Spleen (tissue), 11 donors: ENCODE data around the gene PBRM1. TPM values are rescaled to one million over a fixed set of nuclear protein-coding genes. Genes with fewer than 3 reads are reported as not detected.
A peak's percentile ranks its signal among the peaks of the same experiment; 100 is the strongest.

ENCODE experiments used
- DNase-seq: peaks from one replicate; pipeline ENCODE4 v3.0.0-alpha.2; 2020
- H3K27ac ChIP-seq, 8 donors: fragments of 200-600 bp; sonication (generic) in 7 of 8; 1 replicate in 4 of 8; 2 replicates in 4 of 8; pipeline versions ENCODE4 v1.5.0 to v1.8.0; 2016 to 2021; ENCODE audit warnings: inconsistent platforms in 4 of 8, mild to moderate bottlenecking in 4 of 8, moderate library complexity in 1 of 8
- H3K27me3 ChIP-seq, 7 donors: fragments of 200-600 bp; sonication (generic) in 6 of 7; replicated peaks in 1 of 7; 1 replicate in 4 of 7; 2 replicates in 3 of 7; pipeline versions ENCODE4 v1.5.0 to v1.8.0; 2016 to 2021; ENCODE audit warnings: inconsistent platforms in 3 of 7, mild to moderate bottlenecking in 1 of 7
- H3K36me3 ChIP-seq, 6 donors: fragments of 200-600 bp; sonication (generic) in 5 of 6; 1 replicate in 4 of 6; 2 replicates in 2 of 6; pipeline versions ENCODE4 v1.5.0 to v1.8.0; 2016 to 2021; ENCODE audit warnings: inconsistent platforms in 2 of 6
- H3K4me1 ChIP-seq, 6 donors: fragments of 200-600 bp; sonication (generic) in 5 of 6; 1 replicate in 3 of 6; 2 replicates in 3 of 6; pipeline versions ENCODE4 v1.5.0 to v1.8.0; 2016 to 2021; ENCODE audit warnings: inconsistent platforms in 3 of 6
- H3K4me3 ChIP-seq, 8 donors: fragments of 200-600 bp; sonication (generic) in 7 of 8; 1 replicate in 4 of 8; 2 replicates in 4 of 8; pipeline versions ENCODE4 v1.5.0 to v1.8.0; 2016 to 2021; ENCODE audit warnings: inconsistent platforms in 4 of 8, mild to moderate bottlenecking in 4 of 8, moderate library complexity in 2 of 8
- H3K9me3 ChIP-seq, 8 donors: fragments of 200-600 bp; sonication (generic) in 7 of 8; 1 replicate in 4 of 8; 2 replicates in 4 of 8; pipeline versions ENCODE4 v1.5.0 to v1.8.0; 2016 to 2021; ENCODE audit warnings: inconsistent platforms in 4 of 8
- POLR2A ChIP-seq, 3 donors: fragments of 450-650 bp; IDR thresholded peaks; one replicate each; pipeline ENCODE4 v1.5.1; 2017; ENCODE audit warnings: antibody characterized with exemption in 3 of 3, mild to moderate bottlenecking in 1 of 3
- POLR2AphosphoS5 ChIP-seq, 3 donors: sonication (generic); formaldehyde crosslinking; IDR thresholded peaks; one replicate each; pipeline ENCODE4 v1.5.1; 2017; ENCODE audit warnings: antibody characterized with exemption in 3 of 3
- WGBS, 5 donors: extraction: QIAGEN DNeasy Blood & Tissue Kit in 3 of 5; methylation state at CpG; one replicate each; pipeline versions ENCODE4 v1.1.5 to v1.1.7; 2013 to 2018; 5-methylcytosine and 5-hydroxymethylcytosine counted together
- intact Hi-C: fragments of 100-400 bp; cut with DNase I; formaldehyde crosslinking; loops from one replicate; pipeline ENCODE4 v1.15.0; 2023; ENCODE audit warnings: low total_unique reads
- polyA plus RNA-seq, 3 donors: library from polyadenylated mRNA; stranded (reverse); fragments of 200-250 nt; gene quantifications; one replicate each; pipeline ENCODE4 v1.2.1, GENCODE V29; 2013
- total RNA-seq, 7 donors: library from RNA; depleted of rRNA in 3 of 7; stranded (reverse); fragments of >200 nt in 3 of 7; fragmentation: NEBNext Ultra II Directional in 4 of 7; extraction: Animal tissue kit (Norgen Biotek cat#: 25700) in 4 of 7; gene quantifications; one replicate each; pipeline versions ENCODE4 v1.1.0 to v1.2.1, GENCODE V29; 2016 to 2021
- TF ChIP-seq, protein P1 (sequence below), 11 experiments: fragments of 200-600 bp in 7 of 11; fragments of 450-650 bp in 4 of 11; sonication (generic) in 4 of 11; IDR thresholded peaks in 8 of 11; conservative IDR thresholded peaks in 3 of 11; 1 replicate in 7 of 11; 2 replicates in 4 of 11; pipeline versions ENCODE4 v1.4.0 to v1.8.0; 2016 to 2021; ENCODE audit warnings: antibody characterized with exemption in 11 of 11, inconsistent platforms in 4 of 11, mild to moderate bottlenecking in 1 of 11
- donor health status: healthy with polysubstance abuse.
- donor health status: DM: no; HTN: no; CAD: no; lungs with moderate emphysema.
- donor health status: DM: no; HTN: no; CAD: no.
- donor health status: Bipolar disorder and iron deficiency.
- donor health status: healthy.
- donor health status: DM: no; HTN: no; CAD: no.
- donor health status: DM: yes; HTN: yes; CAD: no.

Gene PBRM1
- total and polyA plus RNA-seq, 10 donors: 5.7 to 125 (median 69.5) TPM

DNA sequence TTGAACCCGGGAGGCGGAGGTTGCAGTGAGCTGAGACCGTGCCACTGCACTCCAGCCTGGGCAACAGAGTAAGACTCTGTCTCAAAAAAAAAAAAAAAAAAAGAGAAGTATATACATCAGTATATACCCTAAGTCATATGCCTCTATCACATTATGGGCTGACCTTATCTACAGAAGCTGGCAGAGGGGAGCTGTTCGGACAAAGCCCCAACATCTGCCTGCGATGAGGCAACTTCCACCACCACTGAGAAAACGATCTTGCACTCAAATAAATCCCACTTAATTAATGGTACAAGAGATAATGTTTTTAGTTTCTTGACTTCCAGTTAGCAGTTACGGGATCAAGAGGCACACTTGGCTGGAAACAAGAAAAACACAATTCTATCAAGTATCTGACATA lies 17.6 kb upstream of the PBRM1 start:
- H3K4me1 ChIP-seq: peaks cover 30 to 61% (median 36%) of the 10 kb centered on the region in 6 donors
- H3K36me3 ChIP-seq: peaks cover 0 to 27% (median 13%) of the 10 kb centered on the region in 6 donors
- DNase-seq: no peak
- WGBS, 5 donors: 78 to 94% (median 90%) methylated on average over 7 of the region's 7 CpGs
- TF ChIP-seq POLR2A (IDR thresholded peaks at IDR 0.05): no peak
- no peak for TF ChIP-seq POLR2AphosphoS5 (IDR thresholded peaks at IDR 0.05)
- TF ChIP-seq, protein P1, sequence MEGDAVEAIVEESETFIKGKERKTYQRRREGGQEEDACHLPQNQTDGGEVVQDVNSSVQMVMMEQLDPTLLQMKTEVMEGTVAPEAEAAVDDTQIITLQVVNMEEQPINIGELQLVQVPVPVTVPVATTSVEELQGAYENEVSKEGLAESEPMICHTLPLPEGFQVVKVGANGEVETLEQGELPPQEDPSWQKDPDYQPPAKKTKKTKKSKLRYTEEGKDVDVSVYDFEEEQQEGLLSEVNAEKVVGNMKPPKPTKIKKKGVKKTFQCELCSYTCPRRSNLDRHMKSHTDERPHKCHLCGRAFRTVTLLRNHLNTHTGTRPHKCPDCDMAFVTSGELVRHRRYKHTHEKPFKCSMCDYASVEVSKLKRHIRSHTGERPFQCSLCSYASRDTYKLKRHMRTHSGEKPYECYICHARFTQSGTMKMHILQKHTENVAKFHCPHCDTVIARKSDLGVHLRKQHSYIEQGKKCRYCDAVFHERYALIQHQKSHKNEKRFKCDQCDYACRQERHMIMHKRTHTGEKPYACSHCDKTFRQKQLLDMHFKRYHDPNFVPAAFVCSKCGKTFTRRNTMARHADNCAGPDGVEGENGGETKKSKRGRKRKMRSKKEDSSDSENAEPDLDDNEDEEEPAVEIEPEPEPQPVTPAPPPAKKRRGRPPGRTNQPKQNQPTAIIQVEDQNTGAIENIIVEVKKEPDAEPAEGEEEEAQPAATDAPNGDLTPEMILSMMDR (IDR thresholded peaks at IDR 0.05 in 8 of 11, conservative IDR thresholded peaks at IDR 0.05 in 3 of 11): no peak
- no peak overlapping the region for H3K27ac ChIP-seq
- H3K27me3 ChIP-seq: no peaks in the 10 kb centered on the region
- no peaks in the 10 kb centered on the region for H3K9me3 ChIP-seq
- no peak overlapping the region for H3K4me3 ChIP-seq
- intact Hi-C loops: no loop called here

- Histone ChIP-seq H3K4me3 (no peak overlapping the region), H3K27ac (peak overlapping the region in 3 of 8 donors; percentile 5 to 64 (median 37)), H3K9me3 (no peaks in the 10 kb centered on the region), H3K36me3 (peaks cover 0 to 76% (median 55%) of the 10 kb centered on the region in 6 donors), H3K4me1 (peaks cover 0 to 29% (median 0%) of the 10 kb centered on the region in 6 donors), H3K27me3 (no peaks in the 10 kb centered on the region)
- TF ChIP-seq POLR2A (IDR thresholded peaks at IDR 0.05) (no peak), POLR2AphosphoS5 (IDR thresholded peaks at IDR 0.05) (no peak)
- TF ChIP-seq, protein P1 (IDR thresholded peaks at IDR 0.05 in 8 of 11, conservative IDR thresholded peaks at IDR 0.05 in 3 of 11): no peak
- intact Hi-C loops: no loop called here
- 95 to 98% (median 96%) methylated on average over 4 of the region's 4 CpGs for WGBS, 5 donors
- no peak for DNase-seq
Observed at GRCh38 chr3:52697632-52697965, 11.9 kb upstream of the PBRM1 start.

DNA sequence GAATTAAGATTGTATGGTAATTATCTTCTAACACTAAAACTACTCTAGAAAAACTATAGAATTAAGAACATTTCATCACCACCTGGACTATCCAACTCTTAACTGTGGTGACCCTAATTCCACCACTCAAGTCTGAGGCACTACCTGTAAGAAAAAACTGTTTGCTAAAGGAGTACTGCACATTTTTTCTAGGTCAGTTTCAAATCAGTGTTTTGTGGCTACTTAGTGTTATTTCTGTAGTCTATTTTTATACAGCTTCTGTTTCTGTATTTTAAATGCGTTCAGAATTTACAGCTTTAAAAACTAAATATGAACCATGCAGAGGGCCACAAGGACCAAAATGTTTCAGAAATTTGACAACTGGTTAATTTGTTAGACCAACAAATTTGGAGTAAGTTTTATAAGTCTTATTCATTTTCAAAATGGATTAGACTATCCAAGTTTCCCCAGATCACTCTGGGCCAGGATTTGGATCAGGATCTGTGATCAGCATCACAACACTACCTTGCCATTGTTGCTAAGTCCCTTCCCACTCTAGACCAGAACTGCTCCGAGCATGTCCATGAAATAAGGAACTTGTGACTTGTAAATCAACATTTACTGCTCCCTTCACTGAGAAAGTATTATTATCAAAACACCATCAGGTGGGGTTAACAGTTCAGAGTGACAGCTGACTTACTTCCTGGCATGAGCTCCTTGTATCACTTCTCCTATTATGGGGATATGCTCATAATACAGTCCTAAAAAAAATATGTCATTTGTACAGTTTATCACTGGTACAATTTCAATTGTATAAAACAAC lies 11.3 kb upstream of the PBRM1 start:
- WGBS, 5 donors: 62 to 75% (median 69%) methylated on average over 2 of the region's 2 CpGs
- Histone ChIP-seq H3K4me1 (peaks cover 0 to 23% (median 0%) of the 10 kb centered on the region in 6 donors), H3K27ac (peak overlapping the region in 4 of 8 donors; percentile 3 to 64 (median 21)), H3K36me3 (peaks cover 0 to 82% (median 60%) of the 10 kb centered on the region in 6 donors), H3K9me3 (no peaks in the 10 kb centered on the region), H3K27me3 (no peaks in the 10 kb centered on the region), H3K4me3 (no peak overlapping the region)
- TF ChIP-seq POLR2AphosphoS5 (IDR thresholded peaks at IDR 0.05) (no peak), POLR2A (IDR thresholded peaks at IDR 0.05) (no peak)
- TF ChIP-seq, protein P1 (IDR thresholded peaks at IDR 0.05 in 8 of 11, conservative IDR thresholded peaks at IDR 0.05 in 3 of 11): no peak
- intact Hi-C loops: no loop called here
- no peak for DNase-seq
